Right forelimb (tissue), 1 donor: Measurements from ENCODE around the gene PLA2G2C.

Experiments used
- DNase-seq: peaks from one replicate; pipeline ENCODE4 v3.0.0-alpha.2; 2018

PLA2G2C gene

DNA sequence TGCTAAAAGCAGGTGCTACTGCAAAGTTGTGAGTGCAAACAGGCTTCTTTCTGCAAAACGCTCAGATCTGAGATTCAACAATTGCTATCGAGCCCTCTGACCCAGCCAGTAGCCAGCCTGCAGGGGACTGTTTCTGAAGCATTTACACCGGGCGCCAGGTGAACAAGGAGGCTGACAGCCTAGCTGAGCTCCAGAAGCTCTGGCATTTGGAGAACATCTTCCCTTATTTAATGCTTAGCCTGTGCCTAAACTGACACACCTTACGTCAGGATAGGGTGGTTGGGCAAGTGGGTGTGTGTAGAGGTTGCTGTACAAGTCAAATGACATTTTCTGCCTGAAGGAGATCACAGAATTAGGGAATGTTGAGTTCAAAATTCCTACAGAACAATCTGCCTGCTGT, 15.8 kb upstream of the PLA2G2C start:
- DNase-seq, result no peak

DNA sequence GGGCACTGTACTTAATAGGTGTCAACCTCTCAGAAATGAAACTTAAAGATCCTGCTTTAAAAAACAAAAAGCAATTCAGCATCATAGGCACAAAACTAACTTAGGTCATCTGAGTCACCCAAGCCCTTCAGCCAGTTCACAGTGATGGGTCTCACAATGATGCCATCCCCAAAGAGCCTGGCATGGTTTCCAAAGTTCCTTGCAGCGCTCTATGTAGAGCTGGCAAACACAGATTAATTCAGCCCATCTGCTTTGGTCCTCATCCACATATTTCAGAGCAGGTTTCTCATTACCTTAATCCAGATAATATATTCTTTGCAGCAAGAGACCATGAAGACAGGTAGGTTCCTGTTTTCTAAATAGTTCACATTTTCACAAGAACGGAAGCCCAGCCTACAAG, 14.6 kb upstream of the PLA2G2C start:
- DNase-seq, result no peak

DNA sequence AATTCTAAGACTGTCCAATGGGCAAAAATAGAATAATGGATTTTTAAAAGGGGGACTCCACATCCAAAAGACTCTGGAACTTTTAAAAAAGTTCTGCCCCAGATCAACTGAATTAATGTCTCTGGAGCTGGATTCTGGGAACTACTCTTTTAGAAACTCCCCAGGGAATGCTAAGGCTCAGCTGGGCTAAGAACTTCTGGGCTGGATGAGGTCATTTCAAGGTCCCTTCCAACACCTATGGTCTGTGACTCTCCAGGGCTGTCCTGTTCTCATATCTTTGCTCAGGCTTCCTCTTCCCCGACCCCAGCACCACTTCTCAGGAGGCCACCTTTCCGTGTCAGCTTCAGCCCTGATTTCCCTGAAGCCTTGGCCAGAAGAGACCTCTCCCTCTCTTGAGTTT, 13.5 kb upstream of the PLA2G2C start:
- DNase-seq, result no peak

DNA sequence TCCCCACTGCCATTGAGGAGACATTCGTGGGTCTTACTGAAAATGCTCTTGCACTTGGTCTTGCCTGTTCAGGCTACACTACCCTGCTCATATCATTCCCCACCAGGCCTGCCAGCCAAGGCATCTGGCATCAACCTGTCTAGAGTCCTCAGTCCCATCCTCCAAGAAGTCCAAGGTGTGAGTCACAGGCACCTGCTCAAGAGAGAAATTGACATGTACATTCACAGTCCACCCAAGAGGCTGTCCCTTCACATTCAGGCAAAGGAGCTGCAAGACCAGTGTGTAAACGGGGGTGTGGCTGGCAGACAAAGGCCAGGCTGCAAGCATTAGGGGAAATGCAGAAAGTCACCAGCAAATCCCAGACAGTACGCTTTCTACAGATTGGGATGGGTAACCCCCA, 13.1 kb upstream of the PLA2G2C start:
- DNase-seq, result no peak

DNA sequence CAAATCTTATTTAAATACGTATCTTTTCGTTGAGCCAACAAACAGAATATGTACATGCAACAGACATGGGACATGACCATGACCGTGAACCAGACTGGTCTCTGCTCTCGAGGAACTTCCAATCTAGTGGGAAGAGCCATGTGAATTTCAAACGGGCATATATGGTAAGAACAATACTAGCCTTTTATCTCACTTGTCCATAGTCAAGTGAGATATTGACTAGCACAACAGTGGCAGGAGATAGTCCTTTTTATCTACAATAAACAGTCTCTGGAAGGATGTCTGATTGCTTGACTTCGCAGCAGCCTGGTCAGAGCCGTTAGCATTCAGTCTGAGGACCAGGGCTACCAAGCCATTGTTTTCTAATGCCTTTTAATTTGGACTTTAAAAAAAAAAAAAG, 12.6 kb upstream of the PLA2G2C start:
- no peak for DNase-seq

DNA sequence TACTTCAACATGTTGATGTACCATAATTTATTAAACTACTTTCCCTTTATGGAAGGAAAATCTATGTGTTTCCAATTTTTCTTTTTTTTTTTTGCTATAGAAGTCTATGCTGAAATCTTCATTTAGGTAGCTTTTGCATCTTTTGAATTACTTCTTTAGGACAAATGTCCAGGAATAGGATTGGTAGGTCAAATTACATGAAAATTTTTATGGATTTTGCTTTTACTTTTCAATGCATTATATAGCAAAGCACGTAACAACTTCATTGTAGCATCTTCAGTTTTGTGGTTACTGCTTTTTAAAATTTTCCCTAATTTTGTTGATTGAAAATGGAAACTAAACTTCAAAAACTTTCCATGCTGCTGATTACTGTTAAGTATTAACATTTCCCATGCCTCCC, 12.0 kb upstream of the PLA2G2C start:
- no peak for DNase-seq

DNA sequence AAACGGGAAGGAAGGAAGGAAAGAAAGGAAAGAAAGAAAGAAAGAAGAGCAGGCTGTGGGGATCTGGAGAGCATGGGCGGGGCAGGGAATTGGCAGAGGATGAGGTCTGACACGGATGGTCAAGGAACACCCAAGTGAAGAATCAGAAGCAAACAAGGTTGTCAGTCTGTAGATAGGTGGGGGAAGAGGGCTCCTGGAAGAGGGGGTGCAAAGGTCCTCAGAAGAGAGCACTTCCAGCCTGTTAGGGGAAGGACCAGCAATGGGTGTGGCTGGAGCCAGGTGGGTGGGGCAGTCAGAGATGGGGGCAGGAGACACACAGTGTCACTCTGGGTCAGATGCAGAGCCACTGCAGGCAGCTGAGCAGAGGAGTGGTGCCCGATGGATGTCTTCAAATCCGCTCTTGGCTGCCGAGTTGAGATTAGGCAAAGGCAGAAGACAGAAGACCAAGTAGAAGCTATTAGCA, 11.0 kb upstream of the PLA2G2C start:
- no peak for DNase-seq

DNA sequence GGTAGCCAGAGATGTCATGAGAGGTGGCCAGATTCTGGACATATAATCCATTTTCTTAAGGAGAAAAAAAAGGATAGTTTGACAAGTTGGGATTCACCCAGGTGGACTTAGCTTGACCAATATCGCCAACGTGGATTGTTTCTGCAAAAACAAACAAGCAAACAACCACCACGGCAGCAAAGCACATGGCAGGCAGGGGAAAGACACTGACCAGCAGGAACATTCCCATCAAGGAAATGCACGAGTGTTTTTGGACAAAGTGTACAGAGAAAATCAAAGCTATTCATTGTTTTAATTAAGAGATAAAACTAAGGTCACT, 9.1 kb upstream of the PLA2G2C start:
- DNase-seq, result no peak

DNA sequence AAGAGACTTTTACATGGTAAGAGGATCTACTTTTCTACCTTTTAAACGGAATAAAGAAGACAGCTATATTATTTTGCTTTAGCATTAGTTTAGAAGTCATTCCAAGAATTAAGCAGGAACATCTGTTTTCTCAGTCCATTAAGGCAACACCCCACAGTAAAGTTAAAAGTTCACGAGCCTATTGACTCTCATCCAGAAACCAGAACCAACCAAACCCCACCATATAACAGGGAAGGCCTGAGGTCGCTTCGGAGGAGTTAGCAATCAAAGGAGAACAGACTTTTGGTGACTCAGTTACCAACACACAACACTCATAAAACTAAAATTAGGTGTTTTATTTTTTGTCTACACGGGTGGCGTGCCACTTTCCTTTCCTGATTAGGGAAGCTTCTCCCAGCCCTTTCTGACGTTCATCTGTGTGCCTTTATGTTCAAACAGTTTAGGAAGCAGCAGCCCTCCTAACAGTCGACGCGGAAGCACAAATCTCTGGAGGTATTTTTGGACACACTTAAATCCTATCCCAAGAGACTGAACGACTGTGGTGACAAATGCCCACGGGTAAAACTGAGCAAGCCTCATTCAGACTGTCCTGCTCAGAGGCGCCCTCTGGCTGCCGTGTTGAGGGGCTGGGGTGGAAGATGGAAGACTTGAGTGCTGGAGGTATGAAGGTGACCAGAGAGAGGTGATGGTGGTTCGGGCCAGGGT, 8.6 kb upstream of the PLA2G2C start:
- no peak for DNase-seq

DNA sequence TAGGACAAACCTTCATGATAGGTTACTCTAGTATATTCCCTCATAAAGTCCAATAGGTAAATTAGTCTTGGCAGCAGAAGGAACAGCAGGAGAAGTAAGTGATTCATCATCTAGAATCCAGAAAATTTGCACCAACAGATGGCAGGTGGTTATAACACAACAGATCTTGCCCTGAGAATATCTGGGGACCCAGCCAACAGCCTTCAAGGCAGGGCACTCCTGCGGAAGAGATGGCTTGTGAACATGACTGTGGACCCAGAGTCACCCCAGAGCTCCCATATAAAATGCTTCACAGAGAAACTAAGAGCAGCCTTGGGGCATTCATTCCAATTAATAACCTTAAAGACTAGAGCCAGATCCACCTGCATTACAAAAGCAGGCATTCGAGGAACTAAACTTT, 7.9 kb upstream of the PLA2G2C start:
- no peak for DNase-seq

DNA sequence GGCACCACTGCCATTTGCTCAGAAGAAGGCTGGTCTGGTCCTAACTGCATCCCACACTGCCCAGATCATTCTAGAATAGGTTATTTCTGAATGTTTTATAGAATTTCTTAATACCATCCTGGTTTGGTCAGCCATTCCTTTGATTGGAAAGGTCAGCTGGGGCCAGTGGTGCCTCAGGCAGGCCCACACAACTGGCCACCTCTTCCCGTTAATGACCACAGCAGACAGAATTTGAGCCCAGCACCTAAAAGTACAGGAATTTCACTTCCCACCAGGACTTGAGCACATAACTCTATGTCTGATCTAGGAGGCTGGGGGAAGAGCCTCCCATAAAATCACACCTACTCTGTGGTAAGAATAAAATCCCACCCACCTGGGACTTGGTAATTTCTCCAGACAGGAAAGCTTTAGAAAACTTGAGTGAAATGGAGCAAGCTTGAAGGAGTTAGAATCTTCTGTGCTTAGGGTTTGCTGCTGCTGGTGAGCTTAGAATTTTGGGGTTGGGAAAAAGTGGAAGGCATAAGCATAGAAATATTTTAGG, 6.6 kb upstream of the PLA2G2C start:
- no peak for DNase-seq

DNA sequence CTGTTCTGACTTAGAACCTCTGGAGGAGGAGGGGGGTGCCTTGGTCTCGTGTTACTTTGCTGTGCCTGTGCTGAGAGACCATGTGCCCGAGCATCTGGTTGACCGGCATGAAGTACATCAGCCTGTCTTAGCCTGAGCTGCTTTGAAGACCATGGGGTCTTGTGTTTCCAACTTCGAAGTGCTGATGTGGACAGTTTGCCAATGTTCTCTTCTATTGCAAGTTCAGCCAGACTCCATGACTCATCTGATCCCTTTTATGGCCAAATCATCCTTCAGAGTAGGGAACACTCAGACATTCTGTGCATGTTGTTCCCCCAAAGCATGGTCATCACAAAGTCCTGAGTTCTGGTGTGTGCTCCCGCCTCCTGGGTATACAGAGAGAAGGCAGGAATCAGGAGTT, 6.0 kb upstream of the PLA2G2C start:
- no peak for DNase-seq

DNA sequence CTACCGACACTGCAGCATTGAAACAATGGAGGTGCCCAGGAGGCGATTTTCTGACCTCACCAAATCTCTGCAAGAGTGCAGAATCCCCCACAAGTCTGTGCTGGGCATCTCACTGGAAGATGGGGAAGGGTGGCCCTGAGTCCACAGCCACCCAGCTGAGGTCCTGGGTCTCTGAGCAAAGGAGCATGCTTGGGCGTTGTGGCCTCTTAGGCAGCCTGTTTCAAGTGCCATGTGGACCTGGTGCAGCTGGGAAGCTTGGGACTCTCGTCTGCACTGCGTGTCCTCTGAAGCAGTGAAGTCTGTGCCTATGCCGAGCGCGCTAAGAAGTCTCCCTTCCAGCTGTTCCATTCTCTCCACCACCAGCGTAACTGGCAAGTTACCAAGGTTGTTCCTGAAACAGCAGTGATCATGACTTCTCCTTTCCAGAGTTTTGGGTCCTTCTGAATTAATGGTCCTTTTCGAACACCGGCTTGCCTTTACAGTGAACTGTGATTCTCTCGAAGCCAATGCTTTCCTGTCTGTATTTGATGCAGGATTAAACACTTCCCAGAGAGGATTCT, 5.0 kb upstream of the PLA2G2C start:
- DNase-seq, result no peak

DNA sequence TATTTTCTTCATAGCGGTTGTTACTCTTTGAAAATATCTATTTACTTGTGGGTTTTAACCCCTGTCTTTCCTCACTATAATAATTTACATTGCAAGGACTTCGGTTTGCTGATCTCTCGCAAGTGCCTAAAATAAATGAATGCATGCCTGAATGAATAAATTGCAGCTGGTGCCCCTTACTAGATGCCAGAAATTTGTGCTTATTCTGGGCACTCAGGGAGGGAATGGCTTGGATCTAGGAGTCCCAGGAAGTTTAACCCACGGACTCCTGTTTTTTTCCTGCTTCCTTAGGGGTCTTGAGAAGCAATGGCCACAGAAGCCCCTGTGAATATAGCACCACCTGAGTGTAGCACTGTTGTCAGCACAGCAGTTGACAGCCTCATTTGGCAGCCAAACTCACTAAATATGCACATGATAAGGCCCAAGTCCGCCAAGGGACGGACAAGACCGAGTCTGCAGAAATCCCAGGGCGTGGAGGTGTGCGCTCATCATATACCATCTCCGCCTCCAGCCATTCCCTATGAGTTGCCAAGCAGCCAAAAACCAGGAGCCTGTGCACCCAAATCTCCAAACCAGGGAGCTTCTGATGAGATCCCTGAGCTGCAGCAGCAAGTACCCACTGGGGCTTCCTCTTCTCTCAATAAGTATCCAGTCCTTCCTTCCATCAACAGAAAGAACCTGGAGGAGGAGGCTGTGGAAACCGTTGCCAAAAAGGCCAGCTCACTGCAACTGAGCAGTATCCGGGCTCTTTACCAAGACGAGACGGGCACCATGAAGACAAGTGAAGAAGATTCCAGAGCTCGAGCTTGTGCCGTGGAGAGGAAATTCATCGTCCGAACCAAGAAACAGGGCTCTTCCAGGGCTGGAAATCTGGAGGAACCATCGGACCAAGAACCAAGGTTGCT, 4.2 kb upstream of the PLA2G2C start:
- no peak for DNase-seq

DNA sequence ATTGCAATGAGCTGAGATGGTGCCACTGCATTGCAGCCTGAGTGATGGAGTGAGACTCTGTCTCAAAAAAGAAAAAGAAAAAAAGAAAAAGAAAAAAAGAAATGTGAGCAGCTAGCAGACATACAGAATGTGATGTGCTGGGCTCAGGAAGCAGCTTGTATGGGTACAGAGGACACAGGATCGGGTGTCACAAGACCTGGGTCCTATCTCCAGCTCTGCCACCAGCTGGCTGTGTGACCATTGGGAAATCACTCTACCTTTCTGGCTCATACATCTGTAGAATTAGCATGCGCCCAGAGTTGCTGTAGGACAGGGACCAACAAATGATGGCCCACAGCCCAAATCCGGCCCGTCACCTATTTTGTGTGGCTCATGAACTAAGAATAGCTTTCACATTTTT, 3.3 kb upstream of the PLA2G2C start:
- no peak for DNase-seq

DNA sequence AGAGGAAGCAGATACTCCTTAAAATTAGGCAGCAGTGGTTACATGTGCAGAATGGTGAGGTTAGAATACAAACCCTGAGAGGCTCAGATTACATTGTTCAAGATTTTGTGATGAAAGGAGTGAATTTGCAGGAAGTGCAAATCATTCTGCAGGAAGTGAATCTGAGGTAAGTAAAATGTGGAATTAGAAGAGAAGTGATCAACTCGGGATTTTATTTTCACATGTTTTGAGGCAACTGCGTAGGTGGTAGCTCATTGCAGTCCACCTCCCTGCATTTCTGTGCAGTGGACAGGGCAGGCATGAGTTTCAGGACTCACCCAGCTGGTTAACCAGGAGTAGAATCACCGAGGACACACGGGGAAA, 2.1 kb upstream of the PLA2G2C start:
- DNase-seq, result no peak

DNA sequence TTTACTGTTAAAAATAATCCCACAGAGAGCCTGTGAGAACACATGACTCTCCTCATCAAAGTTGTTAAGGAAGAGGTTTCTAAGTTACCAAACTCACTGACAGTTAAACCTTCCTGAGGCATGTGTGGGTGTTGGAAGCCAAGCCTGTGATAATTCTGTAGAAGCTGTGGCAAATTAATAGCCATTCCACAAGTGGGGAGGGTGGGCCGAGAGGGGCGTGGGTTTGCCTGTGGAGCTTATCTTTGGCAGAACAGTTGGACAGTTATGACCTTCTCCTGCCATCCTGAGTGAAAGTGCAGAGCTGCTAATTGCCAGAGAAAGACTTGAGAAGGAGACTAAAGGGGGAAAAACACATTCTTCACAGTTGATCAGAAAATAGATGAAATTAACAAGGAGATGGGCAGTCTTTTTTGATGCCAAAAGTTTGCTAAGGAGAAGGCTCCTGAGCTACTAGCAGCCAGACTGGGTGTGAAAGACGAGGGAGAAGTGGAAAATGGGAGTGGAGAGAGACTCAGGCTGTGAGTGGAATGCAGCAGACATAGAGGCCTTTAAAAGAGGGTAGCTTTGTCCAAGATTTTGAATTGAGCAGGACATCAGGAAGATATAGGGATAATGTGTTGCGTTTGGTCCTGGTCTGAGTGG, 1.6 kb upstream of the PLA2G2C start:
- no peak for DNase-seq

DNA sequence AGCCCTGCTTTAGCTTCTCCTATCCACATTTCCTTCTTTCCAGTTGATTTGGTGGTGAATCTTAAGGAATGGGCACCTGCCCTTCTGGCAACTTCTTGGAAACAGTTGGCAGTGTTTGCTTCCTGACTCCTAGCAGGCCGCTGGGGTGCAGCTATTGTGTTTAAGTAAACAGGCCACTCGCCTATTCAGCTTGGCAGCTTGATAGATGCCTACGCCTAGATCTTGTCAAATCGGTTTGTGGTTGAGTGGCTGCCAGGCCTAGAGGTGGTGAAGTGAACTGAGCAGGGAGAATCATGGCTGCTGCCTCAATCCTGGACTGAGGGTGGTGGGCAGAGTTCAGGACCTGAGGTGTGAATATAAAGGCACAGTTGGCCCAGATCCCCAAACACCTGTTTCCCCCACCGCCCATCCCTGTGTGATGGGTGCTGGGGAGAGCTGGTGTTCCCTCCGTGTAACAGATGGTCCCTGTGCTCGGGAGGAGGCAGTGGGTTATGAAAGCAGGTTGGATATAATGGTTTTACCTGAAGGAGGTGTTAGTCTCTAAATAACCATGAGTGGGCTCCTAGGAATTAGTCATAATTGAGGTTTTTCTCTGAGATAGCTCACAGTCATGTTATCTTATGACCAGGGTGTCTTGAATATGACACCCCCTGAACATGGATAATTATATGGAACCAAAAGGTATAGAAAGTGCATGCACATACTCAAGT, 940 bp upstream of the PLA2G2C start:
- DNase-seq, result no peak

DNA sequence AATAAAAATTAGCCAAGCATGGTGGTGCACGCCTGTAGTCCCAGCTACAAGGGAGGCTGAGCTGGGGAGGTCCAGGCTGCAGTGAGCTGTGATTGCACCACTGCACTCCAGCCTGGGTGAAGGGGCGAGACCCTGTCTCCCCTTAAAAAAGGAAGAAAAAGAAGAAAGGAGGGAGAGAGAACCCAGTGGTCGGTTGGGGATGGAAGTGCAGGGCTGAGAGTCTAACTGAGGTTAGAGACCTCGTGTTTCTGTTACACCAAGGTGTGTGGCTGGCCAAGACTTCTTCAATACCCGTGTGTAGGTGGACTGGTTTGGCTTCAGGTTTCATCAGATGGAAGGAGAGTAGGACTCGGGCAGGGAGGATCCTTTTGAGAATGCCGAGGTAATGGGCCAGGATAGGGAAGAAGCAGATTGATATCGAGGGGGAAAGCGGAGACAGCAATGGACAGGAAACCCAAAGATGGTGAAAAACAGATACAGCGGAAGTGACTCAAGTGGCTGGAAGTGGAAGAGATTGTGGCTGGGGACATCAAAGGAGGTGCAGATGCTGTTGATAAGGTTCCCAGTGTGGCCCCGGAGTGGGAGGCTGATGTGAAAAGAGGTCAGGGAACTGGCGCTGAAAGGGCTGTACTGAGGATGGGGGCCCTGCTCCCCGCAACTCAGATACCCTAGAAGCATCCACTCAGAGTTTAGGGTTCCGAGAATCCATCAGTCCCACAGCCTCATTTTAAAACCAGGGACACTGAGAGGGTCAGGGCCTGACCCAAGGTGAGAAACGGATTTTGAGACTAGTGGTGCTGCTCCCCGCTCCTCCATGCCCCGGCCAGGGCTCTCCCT, 1.1 kb downstream of the PLA2G2C start:
- no peak for DNase-seq

DNA sequence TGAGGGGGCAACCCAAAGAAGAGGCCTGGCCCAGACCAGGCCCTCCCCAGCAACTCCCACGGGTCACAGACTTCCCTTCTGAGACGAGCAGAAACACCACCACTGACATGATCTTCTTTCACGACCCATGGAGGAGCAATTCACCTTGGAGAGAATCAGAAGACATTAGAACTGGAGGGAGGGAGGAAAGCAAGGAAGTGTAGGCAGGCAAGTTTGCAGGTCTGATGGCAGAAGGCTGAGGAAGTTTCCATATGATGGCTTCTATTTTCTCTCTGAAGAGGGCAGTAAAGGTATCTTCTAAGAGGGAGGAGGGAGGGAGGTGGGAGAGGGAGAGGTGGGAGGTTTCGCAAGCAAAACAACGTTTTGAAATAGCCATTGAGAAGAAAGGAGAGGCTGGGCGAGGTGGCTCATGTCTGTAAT, 1.8 kb downstream of the PLA2G2C start:
- no peak for DNase-seq

DNA sequence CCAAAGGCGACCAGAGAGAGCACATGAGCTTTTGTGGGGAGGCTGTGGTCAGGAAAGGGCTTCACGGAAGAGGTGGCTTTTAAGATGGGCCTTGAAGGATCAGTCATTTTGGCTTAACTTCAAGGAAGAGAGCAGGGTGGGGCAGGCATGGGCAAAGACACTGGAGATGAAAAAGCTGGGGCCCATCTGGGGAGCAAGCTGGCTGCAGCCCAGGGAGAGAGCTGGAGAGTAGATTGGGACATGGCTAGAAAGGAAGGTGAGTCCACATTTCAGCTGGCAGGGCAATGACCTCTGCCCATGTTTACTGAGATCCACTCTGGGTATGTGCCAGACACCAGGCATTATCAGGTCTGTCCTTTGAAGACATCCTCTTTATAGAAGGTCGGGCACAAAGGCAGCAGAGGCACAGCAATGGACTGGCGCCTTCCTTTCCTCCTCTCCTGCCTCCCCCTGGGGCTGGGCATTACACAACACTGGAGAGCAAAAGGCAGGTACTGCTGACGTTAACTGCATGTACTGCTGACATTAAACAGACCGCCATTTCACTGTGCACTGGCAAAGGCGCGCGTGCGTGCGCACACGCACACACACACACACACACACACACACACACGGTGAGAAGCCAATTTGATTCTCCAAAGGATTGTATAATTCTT, 2.6 kb downstream of the PLA2G2C start:
- no peak for DNase-seq
